Measurements from ENCODE around the gene NXPE4.
"Not testable (repeated sequence)": the region's sequence is repeated elsewhere in the genome, so short reads cannot be mapped to it uniquely, and the experiment has no call there.

Gene NXPE4

GRCh38 chr11:114607753-114608459, 12.3 kb upstream of the NXPE4 start:
- Histone ChIP-seq H4K20me1 (ENCODE audit: insufficient read depth) (no peaks in the 10 kb centered on the region), H3K9ac (no peak overlapping the region), H3K4me2 (no peak overlapping the region), H3K27me3 (ENCODE audit: insufficient read depth, low read depth) (no peaks in the 10 kb centered on the region), H3K36me3 (ENCODE audit: insufficient read depth) (no peaks in the 10 kb centered on the region), H3K79me2 (ENCODE audit: insufficient read depth, low read depth) (no peaks in the 10 kb centered on the region), H2AFZ (ENCODE audit: low read depth) (no peak overlapping the region), H3K4me1 (ENCODE audit: low read depth, poor library complexity, severe bottlenecking) (no peaks in the 10 kb centered on the region), H3K27ac (no peak overlapping the region), H3K4me3 (IDR thresholded peaks at IDR 0.05; ENCODE audit: insufficient read depth, low read depth, low read length) (no peak overlapping the region)
- TF ChIP-seq, protein P1, sequence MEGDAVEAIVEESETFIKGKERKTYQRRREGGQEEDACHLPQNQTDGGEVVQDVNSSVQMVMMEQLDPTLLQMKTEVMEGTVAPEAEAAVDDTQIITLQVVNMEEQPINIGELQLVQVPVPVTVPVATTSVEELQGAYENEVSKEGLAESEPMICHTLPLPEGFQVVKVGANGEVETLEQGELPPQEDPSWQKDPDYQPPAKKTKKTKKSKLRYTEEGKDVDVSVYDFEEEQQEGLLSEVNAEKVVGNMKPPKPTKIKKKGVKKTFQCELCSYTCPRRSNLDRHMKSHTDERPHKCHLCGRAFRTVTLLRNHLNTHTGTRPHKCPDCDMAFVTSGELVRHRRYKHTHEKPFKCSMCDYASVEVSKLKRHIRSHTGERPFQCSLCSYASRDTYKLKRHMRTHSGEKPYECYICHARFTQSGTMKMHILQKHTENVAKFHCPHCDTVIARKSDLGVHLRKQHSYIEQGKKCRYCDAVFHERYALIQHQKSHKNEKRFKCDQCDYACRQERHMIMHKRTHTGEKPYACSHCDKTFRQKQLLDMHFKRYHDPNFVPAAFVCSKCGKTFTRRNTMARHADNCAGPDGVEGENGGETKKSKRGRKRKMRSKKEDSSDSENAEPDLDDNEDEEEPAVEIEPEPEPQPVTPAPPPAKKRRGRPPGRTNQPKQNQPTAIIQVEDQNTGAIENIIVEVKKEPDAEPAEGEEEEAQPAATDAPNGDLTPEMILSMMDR (conservative IDR thresholded peaks at IDR 0.05; ENCODE audit: low read depth, low read length), result no peak

DNA sequence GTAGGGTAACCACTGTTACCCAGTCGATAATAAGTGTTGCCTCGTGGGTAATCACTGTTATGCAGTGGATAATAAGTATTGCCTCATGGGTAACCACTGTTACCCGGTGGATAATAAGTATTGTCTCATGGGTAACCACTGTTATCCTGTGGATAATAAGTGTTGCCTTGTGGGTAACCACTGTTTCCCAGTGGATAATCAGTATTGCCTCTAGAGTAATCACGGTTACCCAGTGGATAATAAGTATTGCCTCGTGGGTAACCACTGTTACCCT, 11.2 kb upstream of the NXPE4 start:
- not testable (repeated sequence) for H3K4me2 ChIP-seq; H2AFZ ChIP-seq (ENCODE audit: low read depth); H3K27ac ChIP-seq; H3K36me3 ChIP-seq (ENCODE audit: insufficient read depth); H3K4me3 ChIP-seq (IDR thresholded peaks at IDR 0.05; ENCODE audit: insufficient read depth, low read depth, low read length); H3K79me2 ChIP-seq (ENCODE audit: insufficient read depth, low read depth); H3K27me3 ChIP-seq (ENCODE audit: insufficient read depth, low read depth); H4K20me1 ChIP-seq (ENCODE audit: insufficient read depth); H3K9ac ChIP-seq; H3K4me1 ChIP-seq (ENCODE audit: low read depth, poor library complexity, severe bottlenecking)

DNA sequence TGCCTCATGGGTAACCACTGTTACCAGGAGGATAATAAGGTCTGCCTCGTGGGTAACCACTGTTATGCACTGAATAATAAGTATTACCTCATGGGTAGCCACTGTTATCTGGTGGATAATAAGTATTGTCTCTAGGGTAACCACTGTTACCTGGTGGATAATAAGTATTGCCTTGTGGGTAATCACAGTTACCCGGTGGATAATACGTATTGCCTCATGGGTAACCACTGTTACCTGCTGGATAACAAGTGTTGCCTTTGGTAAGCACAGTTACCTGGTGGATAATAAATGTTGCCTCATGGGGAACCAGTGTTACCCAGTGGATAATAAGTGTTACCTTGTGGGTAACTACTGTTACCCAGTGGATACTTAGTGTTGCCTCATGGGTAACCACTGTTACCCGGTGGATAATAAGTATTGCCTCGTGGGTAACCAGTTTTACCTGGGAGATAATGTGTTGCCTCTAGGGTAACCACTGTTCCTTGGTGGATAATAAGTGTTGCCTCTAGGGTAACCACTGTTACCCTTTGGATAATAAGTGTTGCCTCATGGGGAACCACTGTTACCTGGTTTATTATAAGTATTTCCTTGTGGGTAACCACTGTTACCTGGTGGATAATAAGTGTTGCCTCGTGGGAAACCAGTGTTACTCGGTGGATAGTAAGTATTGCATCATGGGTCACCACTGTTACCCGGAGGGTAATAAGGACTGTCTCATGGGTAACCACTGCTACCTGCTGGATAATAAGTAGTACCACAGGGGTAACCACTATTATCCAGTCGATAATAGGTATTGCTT, 10.6 kb upstream of the NXPE4 start:
- Histone ChIP-seq H3K36me3 (ENCODE audit: insufficient read depth) (no peaks in the 10 kb centered on the region), H3K4me3 (IDR thresholded peaks at IDR 0.05; ENCODE audit: insufficient read depth, low read depth, low read length) (no peak overlapping the region), H3K4me2 (no peak overlapping the region), H3K79me2 (ENCODE audit: insufficient read depth, low read depth) (no peaks in the 10 kb centered on the region), H3K27me3 (ENCODE audit: insufficient read depth, low read depth) (no peaks in the 10 kb centered on the region), H3K4me1 (ENCODE audit: low read depth, poor library complexity, severe bottlenecking) (no peaks in the 10 kb centered on the region), H3K9ac (no peak overlapping the region), H4K20me1 (ENCODE audit: insufficient read depth) (no peaks in the 10 kb centered on the region), H2AFZ (ENCODE audit: low read depth) (no peak overlapping the region), H3K27ac (no peak overlapping the region)
- TF ChIP-seq, protein P1 (conservative IDR thresholded peaks at IDR 0.05; ENCODE audit: low read depth, low read length), result no peak

DNA sequence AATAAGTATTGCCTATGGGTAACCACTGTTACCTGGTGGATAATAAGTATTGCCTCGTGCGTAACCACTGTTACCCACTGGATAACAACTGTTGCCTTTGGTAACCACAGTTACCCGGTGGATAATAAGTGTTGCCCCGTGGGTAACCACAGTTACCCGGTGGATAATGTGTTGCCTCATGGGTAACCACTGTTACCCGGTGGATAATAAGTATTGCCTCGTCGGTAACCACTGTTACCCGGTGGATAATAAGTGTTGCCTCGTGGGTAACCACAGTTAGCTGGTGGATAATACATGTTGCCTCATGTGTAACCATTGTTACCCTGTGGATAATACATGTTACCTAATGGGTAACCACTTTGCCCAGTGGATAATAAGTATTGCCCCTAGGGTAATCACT, 9.8 kb upstream of the NXPE4 start:
- no peaks in the 10 kb centered on the region for H3K36me3 ChIP-seq (ENCODE audit: insufficient read depth)
- TF ChIP-seq, protein P1 (conservative IDR thresholded peaks at IDR 0.05; ENCODE audit: low read depth, low read length), result no peak

DNA sequence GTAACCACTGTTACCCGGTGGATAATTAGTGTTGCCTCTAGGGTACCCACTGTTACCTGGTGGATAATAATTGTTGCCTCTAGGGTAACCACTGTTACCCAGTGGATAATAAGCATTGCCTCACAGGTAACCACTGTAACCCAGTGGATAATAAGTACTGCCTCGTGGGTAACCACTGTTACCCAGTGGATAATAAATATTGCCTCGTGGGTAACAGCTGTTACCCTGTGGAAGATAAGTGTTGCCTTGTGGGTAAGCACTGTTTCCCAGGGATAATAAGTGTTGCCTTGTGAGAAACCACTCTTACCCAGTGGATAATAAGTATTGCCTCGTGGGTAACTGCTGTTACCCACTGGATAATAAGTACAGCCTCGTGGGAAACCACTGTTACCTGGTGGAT, 9.3 kb upstream of the NXPE4 start:
- Histone ChIP-seq H3K79me2 (ENCODE audit: insufficient read depth, low read depth) (no peaks in the 10 kb centered on the region), H3K27me3 (ENCODE audit: insufficient read depth, low read depth) (no peaks in the 10 kb centered on the region), H2AFZ (ENCODE audit: low read depth) (no peak overlapping the region), H3K4me3 (IDR thresholded peaks at IDR 0.05; ENCODE audit: insufficient read depth, low read depth, low read length) (no peak overlapping the region), H3K36me3 (ENCODE audit: insufficient read depth) (no peaks in the 10 kb centered on the region), H4K20me1 (ENCODE audit: insufficient read depth) (no peaks in the 10 kb centered on the region), H3K4me1 (ENCODE audit: low read depth, poor library complexity, severe bottlenecking) (no peaks in the 10 kb centered on the region), H3K27ac (no peak overlapping the region), H3K9ac (no peak overlapping the region), H3K4me2 (no peak overlapping the region)
- TF ChIP-seq, protein P1 (conservative IDR thresholded peaks at IDR 0.05; ENCODE audit: low read depth, low read length), result no peak

More for the DNA sequence above, 9.8 kb upstream of the NXPE4 start:
- H3K79me2 ChIP-seq (ENCODE audit: insufficient read depth, low read depth), result no peaks in the 10 kb centered on the region
- no peak overlapping the region for H3K4me2 ChIP-seq
- no peak overlapping the region for H3K9ac ChIP-seq
- H3K4me3 ChIP-seq (IDR thresholded peaks at IDR 0.05; ENCODE audit: insufficient read depth, low read depth, low read length), result no peak overlapping the region
- no peaks in the 10 kb centered on the region for H4K20me1 ChIP-seq (ENCODE audit: insufficient read depth)
- no peak overlapping the region for H3K27ac ChIP-seq
- no peaks in the 10 kb centered on the region for H3K27me3 ChIP-seq (ENCODE audit: insufficient read depth, low read depth)
- no peak overlapping the region for H2AFZ ChIP-seq (ENCODE audit: low read depth)
- H3K4me1 ChIP-seq (ENCODE audit: low read depth, poor library complexity, severe bottlenecking), result no peaks in the 10 kb centered on the region
